ENCODE measurements around the gene PHAF1. TPM values are rescaled to one million over a fixed set of nuclear protein-coding genes. Genes with fewer than 3 reads are reported as not detected.

PHAF1 gene
- total and polyA plus RNA-seq, 9 of the 15 experiments (the other 6 are each of a cell fraction or from before 2014, with no cell fraction given): 5.1 to 25.4 (median 13.8) TPM

GRCh38 chr16:67146523-67147357 is 37.0 kb downstream of the PHAF1 start (continued):
- TF ChIP-seq SAP30 (IDR thresholded peaks at IDR 0.05; ENCODE audit: borderline replicate concordance, insufficient read depth, low read depth, low read length, poor library complexity, severe bottlenecking): no peak
- TF ChIP-seq ARNT (IDR thresholded peaks at IDR 0.05): no peak
- no peak for TF ChIP-seq FOSL1 (tag; conservative IDR thresholded peaks at IDR 0.05)

- intact Hi-C loops (cut with micrococcal nuclease): no loop called here
- H3K27ac ChIP-seq (ENCODE audit: extremely low read depth, low read depth, low read length): no peak overlapping the region
- H2AFZ ChIP-seq (ENCODE audit: low read depth, low read length): no peak overlapping the region
- no peak overlapping the region for H3K4me2 ChIP-seq (ENCODE audit: insufficient read depth, low read length)
- in situ Hi-C loops (cut with MboI): no loop called here
- peaks cover 0 to 26% of the 10 kb centered on the region in 2 experiments; a peak in 2 of 5 replicates for H3K4me1 ChIP-seq (replicated peaks in 1 of 2; ENCODE audit: control insufficient read depth in 2 of 2, insufficient read depth in 2 of 2, low read length in 2 of 2)
- no peaks in the 10 kb centered on the region for H3K9me1 ChIP-seq (ENCODE audit: control insufficient read depth, insufficient read depth, low read length)
- H3K27me3 ChIP-seq (ENCODE audit: control insufficient read depth in 2 of 2, insufficient read depth in 2 of 2, low read length in 2 of 2): no peaks in the 10 kb centered on the region
- FAIRE-seq: no peak
- BruUV-seq (replicated peaks): no TSS peak
- CTCF ChIA-PET (ENCODE audit: low intra/inter-chr PET ratio): no interaction called here
- no peak overlapping the region for H3K4me3 ChIP-seq
- ATAC-seq: no peak
- POLR2A ChIA-PET: no interaction called here
- DNase-seq (ENCODE audit: extremely low read depth in 1 of 4, low spot score in 3 of 4): no peak
- no peak overlapping the region for H3K9ac ChIP-seq (ENCODE audit: insufficient read depth in 1 of 2, low read depth in 2 of 2, low read length in 2 of 2)
- no peak for TF ChIP-seq BRD4 (IDR thresholded peaks at IDR 0.05)
- TF ChIP-seq DMBX1 (CRISPR knock-in tag; IDR thresholded peaks at IDR 0.05; ENCODE audit: borderline replicate concordance): no peak
- TF ChIP-seq CEBPB (tag; IDR thresholded peaks at IDR 0.05): peak; percentile 19; the same call in 1 of the 2 replicates
- H3K79me2 ChIP-seq (ENCODE audit: control insufficient read depth, insufficient read depth, low read length): no peaks in the 10 kb centered on the region
- H3K9me3 ChIP-seq (replicated peaks; ENCODE audit: control insufficient read depth, insufficient read depth, low read depth, low read length): no peaks in the 10 kb centered on the region
- 93% methylated on average over 4 of the region's 4 CpGs for WGBS (ENCODE audit: insufficient coverage, low coverage, missing lambda C conversion rate)
- H4K20me1 ChIP-seq (replicated peaks; ENCODE audit: control insufficient read depth, insufficient read depth, low read length): no peaks in the 10 kb centered on the region
- H3K36me3 ChIP-seq (ENCODE audit: control insufficient read depth, insufficient read depth, low read length): peaks cover 62% of the 10 kb centered on the region
These were observed 37.8 kb downstream of the PHAF1 start for GRCh38 chr16:67147437-67148140.

All from K562 (cell line).